Effector memory CD8-positive, alpha-beta T cell (primary cell): ENCODE data around the gene IMPA2.

ENCODE experiments used
- ATAC-seq: fragments of 150-1000 bp; cut with Tn5 transposase; replicated peaks from 2 replicates; pipeline ENCODE4 v1.10.0; 2021; ENCODE audit warnings: mild to moderate bottlenecking, moderate library complexity
- DNase-seq, 3 experiments: peaks; one replicate each; pipeline ENCODE4 v3.0.0; 2021
- H3K27ac Mint-ChIP-seq, 2 donors: one replicate each; pipeline ENCODE4 v1.8.0; 2022; ENCODE audit warnings: mild to moderate bottlenecking in 2 of 2, mixed read lengths in 2 of 2, moderate library complexity in 2 of 2
- H3K27me3 Mint-ChIP-seq, 2 donors: one replicate each; pipeline ENCODE4 v1.8.0; 2022; ENCODE audit warnings: mixed read lengths in 2 of 2
- H3K36me3 Mint-ChIP-seq: one replicate; pipeline ENCODE4 v1.8.0; 2022; ENCODE audit warnings: mild to moderate bottlenecking, moderate library complexity, mixed read lengths; ENCODE audit not compliant: insufficient read depth
- H3K4me1 Mint-ChIP-seq, 2 donors: one replicate each; pipeline ENCODE4 v1.8.0; 2022; ENCODE audit warnings: low read depth in 2 of 2, mixed read lengths in 2 of 2
- H3K4me3 Mint-ChIP-seq, 2 donors: one replicate each; pipeline ENCODE4 v1.8.0; 2022; ENCODE audit warnings: mild to moderate bottlenecking in 2 of 2, mixed read lengths in 2 of 2, moderate library complexity in 2 of 2
- H3K9me3 Mint-ChIP-seq, 2 donors: one replicate each; pipeline ENCODE4 v1.8.0; 2022; ENCODE audit warnings: mixed read lengths in 2 of 2

Gene IMPA2

GRCh38 chr18:11997466-11997865 lies 16.2 kb downstream of the IMPA2 start:
- Mint-ChIP-seq H3K4me3 (no peak overlapping the region), H3K4me1 (peaks cover 5 to 8% of the 10 kb centered on the region in 2 donors), H3K27me3 (no peaks in the 10 kb centered on the region), H3K9me3 (no peaks in the 10 kb centered on the region), H3K27ac (no peak overlapping the region), H3K36me3 (peaks cover 8% of the 10 kb centered on the region)
- no peak for ATAC-seq
- no peak for DNase-seq

DNA sequence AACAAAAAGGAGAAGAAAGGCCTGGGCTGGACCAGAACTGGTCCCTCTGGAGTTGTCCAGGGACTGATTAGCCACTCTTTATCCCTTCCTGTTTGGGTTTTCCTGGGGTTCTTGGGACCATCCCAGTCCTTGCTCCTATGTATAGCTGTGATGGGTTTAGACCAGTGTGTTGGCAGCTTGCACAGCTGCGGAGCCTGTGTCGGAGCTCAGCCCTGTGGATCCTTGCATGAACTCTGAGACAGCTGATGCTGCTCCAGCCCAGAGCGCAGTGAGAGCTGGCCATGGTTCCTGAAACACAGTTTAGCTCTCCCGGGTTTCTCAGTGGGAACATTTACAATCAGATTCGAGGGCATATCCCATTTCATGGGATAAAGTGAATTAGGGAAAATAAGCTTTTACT lies 16.9 kb downstream of the IMPA2 start:
- ATAC-seq = no peak
- H3K27me3 Mint-ChIP-seq = no peaks in the 10 kb centered on the region
- H3K4me1 Mint-ChIP-seq = peaks cover 5 to 8% of the 10 kb centered on the region in 2 donors
- no peak for DNase-seq
- H3K4me3 Mint-ChIP-seq = no peak overlapping the region
- H3K9me3 Mint-ChIP-seq = no peaks in the 10 kb centered on the region
- peaks cover 8% of the 10 kb centered on the region for H3K36me3 Mint-ChIP-seq
- H3K27ac Mint-ChIP-seq = peak overlapping the region in 1 of 2 donors; percentile 49

GRCh38 chr18:11999429-11999828 lies 18.1 kb downstream of the IMPA2 start:
- H3K36me3 Mint-ChIP-seq = peaks cover 8% of the 10 kb centered on the region
- H3K27me3 Mint-ChIP-seq = no peaks in the 10 kb centered on the region
- H3K4me3 Mint-ChIP-seq = no peak overlapping the region
- no peak for DNase-seq
- H3K9me3 Mint-ChIP-seq = no peaks in the 10 kb centered on the region
- H3K4me1 Mint-ChIP-seq = peaks cover 5 to 8% of the 10 kb centered on the region in 2 donors
- ATAC-seq = no peak
- no peak overlapping the region for H3K27ac Mint-ChIP-seq

DNA sequence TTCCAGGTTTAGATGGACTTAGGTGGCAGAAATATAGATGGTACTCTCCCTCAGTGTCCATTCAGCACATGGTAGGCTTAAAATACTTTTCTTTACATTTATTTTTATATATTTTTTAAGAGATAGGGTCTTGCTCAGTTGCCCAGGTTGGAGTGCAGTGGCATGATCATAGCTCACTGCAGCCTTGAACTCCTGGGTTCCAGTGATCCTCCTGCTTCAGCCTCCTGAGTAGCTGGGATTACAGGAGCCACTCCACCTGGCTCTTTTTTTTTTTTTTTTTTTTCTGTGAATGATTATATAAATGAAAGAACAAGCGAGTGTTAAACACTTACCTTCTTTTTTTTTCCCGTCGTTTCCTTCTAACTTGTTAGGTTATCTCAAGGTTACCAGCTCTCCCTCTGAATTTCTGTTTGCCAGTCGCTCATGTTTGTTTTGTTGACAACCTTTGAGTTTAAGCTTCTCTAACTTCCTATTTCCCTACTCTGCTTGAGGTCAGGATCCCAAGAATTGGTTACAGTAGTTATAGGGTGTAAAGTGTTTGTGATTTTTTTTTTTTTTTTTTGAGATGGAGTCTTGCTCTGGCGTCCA lies 18.9 kb downstream of the IMPA2 start:
- H3K27ac Mint-ChIP-seq = no peak overlapping the region
- DNase-seq = no peak
- H3K36me3 Mint-ChIP-seq = peaks cover 8% of the 10 kb centered on the region
- no peak overlapping the region for H3K4me3 Mint-ChIP-seq
- peaks cover 5 to 8% of the 10 kb centered on the region in 2 donors for H3K4me1 Mint-ChIP-seq
- H3K9me3 Mint-ChIP-seq = no peaks in the 10 kb centered on the region
- H3K27me3 Mint-ChIP-seq = no peaks in the 10 kb centered on the region
- ATAC-seq = no peak

- ATAC-seq = no peak
- DNase-seq = no peak
- Mint-ChIP-seq H3K9me3 (no peaks in the 10 kb centered on the region), H3K36me3 (peaks cover 8% of the 10 kb centered on the region), H3K4me3 (no peak overlapping the region), H3K27me3 (no peaks in the 10 kb centered on the region), H3K4me1 (no peaks in the 10 kb centered on the region), H3K27ac (no peak overlapping the region)
Observed at GRCh38 chr18:12001421-12001820, 20.1 kb downstream of the IMPA2 start.

GRCh38 chr18:12003894-12004293 lies 22.6 kb downstream of the IMPA2 start:
- Mint-ChIP-seq H3K4me3 (no peak overlapping the region), H3K4me1 (no peaks in the 10 kb centered on the region), H3K9me3 (no peaks in the 10 kb centered on the region), H3K36me3 (peaks cover 4% of the 10 kb centered on the region), H3K27me3 (no peaks in the 10 kb centered on the region), H3K27ac (no peak overlapping the region)
- ATAC-seq (no peak), DNase-seq (no peak)

GRCh38 chr18:12005538-12006487 lies 24.5 kb downstream of the IMPA2 start:
- Mint-ChIP-seq H3K27me3 (no peaks in the 10 kb centered on the region), H3K4me1 (no peaks in the 10 kb centered on the region), H3K4me3 (no peak overlapping the region), H3K9me3 (no peaks in the 10 kb centered on the region), H3K36me3 (no peaks in the 10 kb centered on the region), H3K27ac (peak overlapping the region in 1 of 2 donors; percentile 66)
- DNase-seq = no peak
- ATAC-seq = no peak

DNA sequence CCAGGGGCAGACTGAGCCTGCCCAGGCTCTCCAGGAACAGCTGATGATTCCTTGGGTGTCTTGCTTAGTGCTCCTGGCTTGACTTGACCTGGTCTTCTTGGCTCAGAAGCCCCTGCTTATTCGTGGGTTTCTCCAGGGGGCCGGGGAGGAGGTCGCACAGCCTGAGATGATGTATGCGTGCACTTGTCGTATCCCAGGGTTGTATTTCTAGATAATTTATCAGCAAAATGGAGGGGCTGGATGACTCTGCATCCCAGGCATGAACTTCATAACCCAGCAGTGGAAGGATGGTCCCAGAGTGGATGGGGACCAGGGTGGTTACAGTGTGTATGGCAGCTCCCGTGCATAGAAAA lies 25.2 kb downstream of the IMPA2 start:
- ATAC-seq (no peak), DNase-seq (no peak)
- Mint-ChIP-seq H3K4me1 (no peaks in the 10 kb centered on the region), H3K27me3 (no peaks in the 10 kb centered on the region), H3K9me3 (no peaks in the 10 kb centered on the region), H3K4me3 (no peak overlapping the region), H3K27ac (peak overlapping the region in 1 of 2 donors; percentile 66), H3K36me3 (no peaks in the 10 kb centered on the region)

DNA sequence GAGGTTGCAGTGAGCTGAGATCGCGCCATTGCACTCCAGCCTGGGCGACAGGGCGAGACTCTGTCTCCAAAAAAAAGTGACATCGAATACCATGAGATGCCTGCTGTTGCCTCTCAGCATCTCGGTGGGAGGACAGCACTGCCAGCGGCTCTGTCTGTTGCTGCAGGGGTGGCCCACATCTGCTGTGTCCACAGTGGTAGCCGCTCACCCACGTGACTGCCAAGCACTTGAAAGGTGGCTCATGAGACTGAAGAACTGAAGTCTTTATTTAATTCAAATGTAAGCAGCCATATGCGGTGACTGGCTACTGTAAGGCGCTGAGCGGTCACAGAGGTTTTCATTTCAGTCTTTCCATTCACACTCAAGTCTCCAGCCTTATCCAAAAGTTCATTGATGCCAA lies 25.8 kb downstream of the IMPA2 start:
- DNase-seq (no peak), ATAC-seq (no peak)
- no peaks in the 10 kb centered on the region for H3K27me3 Mint-ChIP-seq
- no peaks in the 10 kb centered on the region for H3K4me1 Mint-ChIP-seq
- peak overlapping the region in 1 of 2 donors; percentile 66 for H3K27ac Mint-ChIP-seq
- H3K36me3 Mint-ChIP-seq = no peaks in the 10 kb centered on the region
- no peaks in the 10 kb centered on the region for H3K9me3 Mint-ChIP-seq
- no peak overlapping the region for H3K4me3 Mint-ChIP-seq

DNA sequence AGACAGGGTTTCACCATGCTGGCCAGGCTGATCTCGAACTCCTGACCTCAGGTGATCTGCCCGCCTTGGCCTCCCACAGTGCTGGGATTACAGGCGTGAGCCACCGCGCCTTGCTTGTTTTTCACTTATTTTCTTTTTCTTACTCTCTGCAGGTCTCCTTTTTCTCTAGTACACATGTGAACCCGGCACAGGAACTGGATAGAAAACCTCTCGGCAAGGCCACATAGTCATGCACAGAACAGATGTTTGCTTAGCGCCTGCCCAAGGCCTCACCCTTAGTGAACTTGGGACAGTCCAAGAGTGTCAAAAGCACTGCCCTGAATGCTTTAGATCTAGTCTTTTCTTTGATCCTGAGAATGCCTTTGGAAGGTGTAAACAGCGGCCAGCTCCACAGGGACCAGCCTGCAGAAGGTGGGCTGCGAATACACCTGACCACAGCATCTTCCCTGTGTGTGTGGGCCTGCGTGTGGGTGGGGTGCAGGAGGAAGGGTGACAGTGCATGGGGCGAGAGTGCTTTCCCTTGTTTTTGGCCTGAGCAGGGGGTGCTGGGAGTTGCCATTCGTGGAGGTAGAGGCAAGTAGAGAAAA lies 27.0 kb downstream of the IMPA2 start:
- DNase-seq = no peak
- no peak overlapping the region for H3K4me3 Mint-ChIP-seq
- no peak overlapping the region for H3K27ac Mint-ChIP-seq
- H3K4me1 Mint-ChIP-seq = no peaks in the 10 kb centered on the region
- H3K27me3 Mint-ChIP-seq = no peaks in the 10 kb centered on the region
- no peaks in the 10 kb centered on the region for H3K9me3 Mint-ChIP-seq
- no peaks in the 10 kb centered on the region for H3K36me3 Mint-ChIP-seq
- ATAC-seq = no peak

GRCh38 chr18:12008842-12009580 lies 27.7 kb downstream of the IMPA2 start:
- DNase-seq (no peak), ATAC-seq (no peak)
- Mint-ChIP-seq H3K27ac (no peak overlapping the region), H3K4me3 (no peak overlapping the region), H3K9me3 (no peaks in the 10 kb centered on the region), H3K4me1 (no peaks in the 10 kb centered on the region), H3K27me3 (no peaks in the 10 kb centered on the region), H3K36me3 (no peaks in the 10 kb centered on the region)

DNA sequence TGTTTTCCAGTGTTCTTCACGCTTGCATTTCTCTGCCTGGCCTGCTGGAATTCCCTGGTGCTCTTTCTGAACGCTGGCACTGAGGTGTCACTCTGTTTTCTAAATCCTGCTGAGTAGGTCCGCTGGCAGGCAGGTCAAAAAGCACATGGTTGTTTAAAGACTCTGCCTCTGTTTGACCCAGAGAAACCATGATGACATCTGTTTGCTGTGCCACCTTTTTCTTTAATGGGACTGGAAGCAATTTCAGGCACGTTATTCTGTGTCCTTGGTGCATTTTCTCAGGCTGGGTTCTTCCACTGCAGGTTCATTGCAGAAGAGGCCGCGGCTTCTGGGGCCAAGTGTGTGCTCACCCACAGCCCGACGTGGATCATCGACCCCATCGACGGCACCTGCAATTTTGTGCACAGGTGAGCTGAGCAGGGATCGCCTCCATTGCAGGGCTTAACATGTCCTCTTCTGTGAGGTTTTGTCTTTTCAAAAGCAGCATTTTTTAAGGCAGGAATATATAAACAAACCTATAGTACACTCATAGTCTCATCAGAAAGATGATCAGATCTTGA lies 28.4 kb downstream of the IMPA2 start:
- Mint-ChIP-seq H3K36me3 (no peaks in the 10 kb centered on the region), H3K27me3 (no peaks in the 10 kb centered on the region), H3K9me3 (no peaks in the 10 kb centered on the region), H3K27ac (no peak overlapping the region), H3K4me3 (no peak overlapping the region), H3K4me1 (no peaks in the 10 kb centered on the region)
- ATAC-seq = no peak
- no peak for DNase-seq

DNA sequence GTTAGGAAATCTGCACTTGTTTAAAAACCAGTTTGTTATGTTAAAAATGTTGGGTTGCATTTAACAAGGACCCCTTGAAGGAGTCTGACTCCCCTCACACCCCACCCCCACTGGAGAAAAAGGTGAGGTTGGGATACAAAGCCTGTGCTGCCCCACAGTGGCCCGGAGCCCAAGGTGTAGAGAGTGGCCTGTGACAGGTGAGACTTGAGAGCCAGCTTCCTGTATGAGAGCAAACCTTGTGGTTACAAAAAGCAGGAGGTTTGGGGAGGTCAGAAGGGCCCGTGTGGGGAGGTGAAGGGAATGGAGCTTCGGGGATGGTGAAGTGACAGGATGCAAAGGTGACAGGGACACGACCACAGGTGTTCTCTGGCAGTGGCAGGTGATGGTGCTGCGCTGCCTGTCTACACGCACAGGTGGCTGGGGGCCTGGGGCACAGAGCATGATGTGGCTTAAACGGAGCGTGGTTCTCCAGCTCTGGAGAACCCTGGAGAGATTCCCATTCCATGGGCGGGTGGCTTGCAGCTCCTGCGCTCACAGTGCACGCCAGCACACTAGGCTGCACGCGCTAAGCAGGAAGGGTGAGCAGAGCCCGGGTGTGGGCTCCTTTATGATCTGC lies 29.0 kb downstream of the IMPA2 start:
- peak overlapping the region in 1 of 2 donors; percentile 13 for H3K27ac Mint-ChIP-seq
- no peak for ATAC-seq
- peaks cover 3% of the 10 kb centered on the region for H3K36me3 Mint-ChIP-seq
- no peak for DNase-seq
- H3K4me3 Mint-ChIP-seq = no peak overlapping the region
- H3K27me3 Mint-ChIP-seq = no peaks in the 10 kb centered on the region
- no peaks in the 10 kb centered on the region for H3K9me3 Mint-ChIP-seq
- H3K4me1 Mint-ChIP-seq = no peaks in the 10 kb centered on the region
